Chondrocyte (in vitro differentiated cells): ENCODE measurements around the gene RBPJ. TPM values are rescaled to one million over a fixed set of nuclear protein-coding genes. Genes with fewer than 3 reads are reported as not detected.

Experiments
- DNase-seq: peaks from one replicate; pipeline ENCODE4 v3.0.0; 2021; ENCODE audit warnings: mixed read lengths, low spot score
- H3K27ac Mint-ChIP-seq: one replicate; pipeline ENCODE4 v1.8.0; 2021; ENCODE audit warnings: mild to moderate bottlenecking, moderate library complexity, mixed read lengths; ENCODE audit not compliant: unreplicated experiment
- H3K27me3 Mint-ChIP-seq: 2 replicates; pipeline ENCODE4 v1.8.0; 2021; ENCODE audit warnings: low read depth, mixed read lengths
- H3K36me3 Mint-ChIP-seq: 2 replicates; pipeline ENCODE4 v1.8.0; 2021; ENCODE audit warnings: low read depth, mixed read lengths
- H3K4me1 Mint-ChIP-seq: 2 replicates; pipeline ENCODE4 v1.8.0; 2021; ENCODE audit warnings: low read depth, mild to moderate bottlenecking, mixed read lengths
- H3K4me3 Mint-ChIP-seq: one replicate; pipeline ENCODE4 v1.8.0; 2021; ENCODE audit warnings: mild to moderate bottlenecking, moderate library complexity, mixed read lengths; ENCODE audit not compliant: unreplicated experiment
- H3K9me3 Mint-ChIP-seq: 2 replicates; pipeline ENCODE4 v1.8.0; 2021; ENCODE audit warnings: low read depth, mixed read lengths
- long read RNA-seq: library from polyadenylated mRNA; stranded (forward); transcript quantifications from one replicate; pipeline ENCODE4 v2.0.0, GENCODE V29; 2021
- total RNA-seq: library from RNA; stranded (reverse); gene quantifications from 3 replicates; pipeline ENCODE4 v1.2.1, GENCODE V29; 2021
- TF ChIP-seq, protein P1 (sequence below): fragments of 200-600 bp; sonication (generic); IDR thresholded peaks from 2 replicates; pipeline ENCODE4 v1.5.0; 2021; ENCODE audit warnings: antibody characterized with exemption, mild to moderate bottlenecking, moderate library complexity

The RBPJ gene
- total RNA-seq, result 52.9 to 65.8 TPM (median 58.5 TPM) in 3 replicates
- long read RNA-seq, full-length matches to known transcripts, result 67 of 90 reads
- long read RNA-seq, partial matches to known transcripts, result 7 of 90 reads
- long read RNA-seq, other reads (novel, unspliced or antisense), result 16 of 90 reads

DNA sequence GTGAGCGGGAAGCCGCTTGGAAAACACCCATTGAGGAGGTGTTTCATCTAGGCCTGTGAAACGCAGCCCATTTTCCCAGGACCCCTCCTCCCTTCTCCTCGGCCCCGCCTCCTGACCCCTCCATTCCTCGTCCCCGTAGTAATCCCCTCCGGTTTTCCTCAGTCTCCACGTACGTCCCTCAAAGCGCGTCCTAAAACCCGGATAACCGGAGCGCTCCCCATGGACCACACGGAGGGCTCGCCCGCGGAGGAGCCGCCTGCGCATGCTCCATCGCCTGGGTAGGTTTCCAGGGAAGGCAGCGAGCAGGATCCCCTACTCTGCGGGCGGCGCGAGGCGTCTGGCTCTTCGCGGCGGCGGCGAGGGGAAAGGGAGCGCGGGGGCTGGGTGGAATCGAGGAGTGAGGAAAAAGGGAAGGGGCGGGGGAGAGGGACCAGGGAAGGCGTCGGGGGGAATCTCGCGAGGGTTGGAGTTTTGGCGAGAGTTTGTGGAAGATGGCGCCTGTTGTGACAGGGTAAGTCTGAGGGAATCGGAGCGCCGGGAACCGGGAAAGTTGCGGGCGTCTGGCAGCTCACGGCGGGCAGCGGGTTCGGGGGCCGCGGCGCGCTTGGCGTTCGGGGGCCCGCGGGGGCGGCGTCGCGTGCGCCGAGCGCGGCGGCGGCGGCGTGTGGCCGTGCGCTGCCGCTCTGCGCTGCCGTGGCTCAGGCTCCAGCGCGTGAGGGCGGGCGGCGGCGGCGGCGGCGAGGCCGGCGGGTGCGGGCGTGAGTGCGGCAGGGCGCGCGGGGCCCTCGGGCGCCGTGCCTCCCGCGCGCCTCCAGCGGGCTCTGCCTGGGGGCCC, at the start of gene RBPJ:
RBPJ (plus strand) TSS at position 477 of the 835 bp plus-strand sequence; CDS start at position 492, 15 bp downstream.
- Mint-ChIP-seq H3K4me1 (peaks cover 42% of the 10 kb centered on the region), H3K27me3 (no peaks in the 10 kb centered on the region), H3K9me3 (peaks cover 6% of the 10 kb centered on the region), H3K27ac (peak within 1 kb of the TSS; percentile 100), H3K36me3 (no peaks in the 10 kb centered on the region), H3K4me3 (peak within 1 kb of the TSS; percentile 98)
- TF ChIP-seq, protein P1, sequence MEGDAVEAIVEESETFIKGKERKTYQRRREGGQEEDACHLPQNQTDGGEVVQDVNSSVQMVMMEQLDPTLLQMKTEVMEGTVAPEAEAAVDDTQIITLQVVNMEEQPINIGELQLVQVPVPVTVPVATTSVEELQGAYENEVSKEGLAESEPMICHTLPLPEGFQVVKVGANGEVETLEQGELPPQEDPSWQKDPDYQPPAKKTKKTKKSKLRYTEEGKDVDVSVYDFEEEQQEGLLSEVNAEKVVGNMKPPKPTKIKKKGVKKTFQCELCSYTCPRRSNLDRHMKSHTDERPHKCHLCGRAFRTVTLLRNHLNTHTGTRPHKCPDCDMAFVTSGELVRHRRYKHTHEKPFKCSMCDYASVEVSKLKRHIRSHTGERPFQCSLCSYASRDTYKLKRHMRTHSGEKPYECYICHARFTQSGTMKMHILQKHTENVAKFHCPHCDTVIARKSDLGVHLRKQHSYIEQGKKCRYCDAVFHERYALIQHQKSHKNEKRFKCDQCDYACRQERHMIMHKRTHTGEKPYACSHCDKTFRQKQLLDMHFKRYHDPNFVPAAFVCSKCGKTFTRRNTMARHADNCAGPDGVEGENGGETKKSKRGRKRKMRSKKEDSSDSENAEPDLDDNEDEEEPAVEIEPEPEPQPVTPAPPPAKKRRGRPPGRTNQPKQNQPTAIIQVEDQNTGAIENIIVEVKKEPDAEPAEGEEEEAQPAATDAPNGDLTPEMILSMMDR, result no peak
- DNase-seq, result peak; percentile 98

DNA sequence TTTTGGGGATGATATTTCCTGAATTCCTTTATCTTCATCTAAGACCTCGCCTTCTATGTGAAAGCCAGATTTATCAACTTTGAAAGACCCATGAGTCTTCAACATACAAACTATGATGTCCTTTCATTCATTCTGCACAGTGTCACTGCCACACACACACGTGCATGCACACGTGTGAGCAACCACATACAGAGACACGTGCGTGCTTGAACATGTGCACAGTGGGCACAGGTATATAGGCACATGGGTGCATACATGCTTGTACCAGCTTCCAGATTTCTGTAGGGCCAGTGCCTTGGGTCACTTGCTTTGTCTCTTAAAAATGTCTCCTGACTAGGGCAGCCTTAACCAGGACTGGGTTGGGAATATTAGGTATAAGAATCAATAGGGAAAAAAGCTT, 49.1 kb upstream of the RBPJ start:
- TF ChIP-seq, protein P1, result no peak
- no peaks in the 10 kb centered on the region for H3K9me3 Mint-ChIP-seq
- H3K27ac Mint-ChIP-seq, result no peak overlapping the region
- no peak overlapping the region for H3K4me3 Mint-ChIP-seq
- H3K27me3 Mint-ChIP-seq, result peaks cover 1% of the 10 kb centered on the region
- no peak for DNase-seq
- no peaks in the 10 kb centered on the region for H3K36me3 Mint-ChIP-seq
- H3K4me1 Mint-ChIP-seq, result peaks cover 6% of the 10 kb centered on the region

DNA sequence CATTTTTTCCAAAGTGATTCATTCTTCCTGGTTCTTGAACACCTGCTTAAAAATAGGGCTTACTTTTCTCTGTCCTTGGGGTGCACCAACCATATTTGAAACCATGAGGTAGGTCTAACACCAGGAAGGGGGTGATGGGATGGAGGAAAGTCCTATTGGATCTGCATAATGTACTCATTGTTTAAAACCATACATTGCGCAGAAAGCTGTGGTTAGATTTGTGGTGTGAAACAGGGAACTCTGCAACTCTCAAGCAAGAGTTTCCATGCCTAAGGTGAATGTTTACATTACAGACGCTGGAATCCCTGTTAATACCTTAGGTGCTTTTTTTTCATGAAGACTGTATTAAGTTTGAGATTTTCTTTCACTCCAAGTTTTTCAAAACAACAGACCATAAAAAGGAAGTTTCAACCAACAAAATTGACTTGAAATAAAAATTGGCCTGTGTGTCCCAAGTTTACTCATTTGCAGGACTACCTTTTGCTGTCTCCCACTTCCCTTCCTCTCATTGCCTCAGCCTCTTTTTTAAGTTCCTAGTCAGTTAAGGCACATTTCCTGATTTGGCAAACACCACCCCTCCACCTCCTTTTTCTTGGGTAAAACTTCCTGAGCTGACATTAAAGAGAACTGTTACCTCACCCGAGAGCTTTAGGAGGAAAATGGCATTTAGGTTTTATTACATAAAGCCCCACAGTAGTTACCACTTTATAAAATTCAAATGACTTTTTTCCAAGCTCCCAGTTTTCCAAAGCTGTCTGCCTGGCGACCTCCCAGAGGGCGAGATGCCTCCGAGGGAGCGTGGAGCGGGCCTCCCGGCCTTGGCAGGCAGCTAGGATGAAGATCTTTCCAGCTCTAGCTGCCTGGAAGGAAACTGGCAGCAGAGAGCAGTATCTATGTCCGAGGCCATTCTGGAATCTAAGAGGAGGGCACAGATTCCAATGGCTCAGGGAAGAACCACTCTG, 47.9 kb upstream of the RBPJ start:
- no peaks in the 10 kb centered on the region for H3K4me1 Mint-ChIP-seq
- no peaks in the 10 kb centered on the region for H3K36me3 Mint-ChIP-seq
- TF ChIP-seq, protein P1, result no peak
- no peak for DNase-seq
- peaks cover 1% of the 10 kb centered on the region for H3K27me3 Mint-ChIP-seq
- H3K9me3 Mint-ChIP-seq, result no peaks in the 10 kb centered on the region
- H3K4me3 Mint-ChIP-seq, result no peak overlapping the region
- no peak overlapping the region for H3K27ac Mint-ChIP-seq

DNA sequence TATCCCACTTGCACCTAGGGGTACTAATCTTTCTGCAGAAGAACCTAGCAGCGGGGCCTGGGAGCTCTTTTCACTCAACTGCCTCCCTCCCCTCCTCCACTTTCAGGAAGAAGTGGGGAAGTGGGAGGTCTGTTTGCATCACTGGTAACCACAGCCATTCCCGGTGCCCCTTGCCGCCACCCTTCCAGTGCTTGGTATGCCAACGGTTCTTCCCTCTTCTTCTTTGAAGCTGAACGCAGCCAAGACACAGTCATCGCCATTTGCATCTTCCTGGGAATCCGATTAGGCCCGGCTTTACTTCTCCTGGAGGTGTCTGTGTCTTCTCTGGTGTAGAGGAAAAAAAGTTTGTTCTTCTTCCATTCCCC, 47.2 kb upstream of the RBPJ start:
- Mint-ChIP-seq H3K4me1 (no peaks in the 10 kb centered on the region), H3K4me3 (no peak overlapping the region), H3K9me3 (no peaks in the 10 kb centered on the region), H3K36me3 (no peaks in the 10 kb centered on the region), H3K27ac (no peak overlapping the region), H3K27me3 (peaks cover 1% of the 10 kb centered on the region)
- TF ChIP-seq, protein P1, result no peak
- no peak for DNase-seq

DNA sequence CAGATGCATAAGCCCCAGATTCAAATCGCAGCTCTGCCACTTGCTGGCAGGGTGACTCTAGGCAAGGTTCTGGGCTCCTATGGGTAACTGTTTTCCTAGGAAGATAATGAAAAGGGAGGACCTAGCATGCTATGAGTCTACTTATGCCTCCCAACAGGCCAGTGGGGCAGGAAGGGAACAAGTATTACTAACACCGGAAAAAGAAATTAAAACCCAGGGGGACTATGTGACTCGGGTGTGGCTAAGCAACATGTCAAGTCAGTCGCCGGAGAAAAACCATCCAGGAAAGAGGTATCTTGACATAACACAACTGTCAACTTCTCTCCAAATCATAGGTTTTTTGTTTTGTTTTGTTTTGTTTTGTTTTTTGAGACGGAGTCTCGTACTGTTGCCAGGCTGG, 45.5 kb upstream of the RBPJ start:
- no peaks in the 10 kb centered on the region for H3K4me1 Mint-ChIP-seq

More for the DNA sequence above, 45.5 kb upstream of the RBPJ start:
- H3K36me3 Mint-ChIP-seq, result no peaks in the 10 kb centered on the region
- DNase-seq, result no peak
- H3K27me3 Mint-ChIP-seq, result peaks cover 1% of the 10 kb centered on the region
- H3K4me3 Mint-ChIP-seq, result no peak overlapping the region
- TF ChIP-seq, protein P1, result no peak
- no peak overlapping the region for H3K27ac Mint-ChIP-seq
- no peaks in the 10 kb centered on the region for H3K9me3 Mint-ChIP-seq
